Hepatocyte (in vitro differentiated cells): ENCODE data around the gene OR14I1. TPM values are rescaled to one million over a fixed set of nuclear protein-coding genes. Genes with fewer than 3 reads are reported as not detected.

Experiments used
- DNase-seq: peaks from one replicate; pipeline ENCODE4 v3.0.0-alpha.2; 2016; ENCODE audit warnings: low spot score
- H2AFZ ChIP-seq: fragments of 200-600 bp; sonication (generic); 2 replicates; pipeline ENCODE4 v1.6.0; 2016; ENCODE audit warnings: antibody characterized with exemption, mild to moderate bottlenecking
- H3K27ac ChIP-seq: fragments of 200-600 bp; sonication (generic); 2 replicates; pipeline ENCODE4 v1.5.1; 2016; ENCODE audit warnings: mild to moderate bottlenecking
- H3K27me3 ChIP-seq: fragments of 200-600 bp; sonication (generic); 2 replicates; pipeline ENCODE4 v1.6.1; 2016
- H3K36me3 ChIP-seq: fragments of 200-600 bp; sonication (generic); replicated peaks from 2 replicates; pipeline ENCODE4 v1.5.1; 2016; ENCODE audit warnings: low read depth; ENCODE audit not compliant: insufficient read depth
- H3K4me1 ChIP-seq: fragments of 200-600 bp; sonication (generic); 2 replicates; pipeline ENCODE4 v1.5.1; 2016; ENCODE audit warnings: mild to moderate bottlenecking, moderate library complexity; ENCODE audit not compliant: insufficient read depth
- H3K4me2 ChIP-seq: fragments of 200-600 bp; sonication (generic); 2 replicates; pipeline ENCODE4 v1.6.0; 2016
- H3K4me3 ChIP-seq: fragments of 200-600 bp; sonication (generic); 2 replicates; pipeline ENCODE4 v1.5.1; 2016; ENCODE audit warnings: mild to moderate bottlenecking
- H3K79me2 ChIP-seq: fragments of 200-600 bp; sonication (generic); 2 replicates; pipeline ENCODE4 v1.6.0; 2017; ENCODE audit warnings: mild to moderate bottlenecking
- H3K9me2 ChIP-seq: fragments of 200-600 bp; sonication (generic); replicated peaks from 2 replicates; pipeline ENCODE4 v1.6.0; 2017; ENCODE audit warnings: mild to moderate bottlenecking; ENCODE audit not compliant: insufficient read depth
- H3K9me3 ChIP-seq: fragments of 200-600 bp; sonication (generic); 2 replicates; pipeline ENCODE4 v1.5.1; 2016; ENCODE audit warnings: low read depth, mild to moderate bottlenecking
- H4K20me1 ChIP-seq: fragments of 200-600 bp; sonication (generic); 2 replicates; pipeline ENCODE4 v1.6.0; 2016; ENCODE audit warnings: mild to moderate bottlenecking; ENCODE audit not compliant: insufficient read depth, poor library complexity, severe bottlenecking
- EZH2 ChIP-seq: fragments of 200-600 bp; sonication (generic); IDR thresholded peaks from 2 replicates; pipeline ENCODE4 v1.6.1; 2016; ENCODE audit warnings: antibody characterized with exemption, mild to moderate bottlenecking, borderline replicate concordance
- EZH2phosphoT487 ChIP-seq: fragments of 200-600 bp; sonication (generic); IDR thresholded peaks from one replicate; pipeline ENCODE4 v1.6.1; 2018; ENCODE audit warnings: antibody characterized with exemption, mild to moderate bottlenecking, low read depth, moderate library complexity; ENCODE audit not compliant: unreplicated experiment, severe bottlenecking
- WGBS: methylation state at CpG from one replicate; pipeline ENCODE4 v1.1.6; 2016; ENCODE audit warnings: low lambda C conversion rate; ENCODE audit errors: missing lambda C conversion rate; 5-methylcytosine and 5-hydroxymethylcytosine counted together
- polyA plus RNA-seq: library from polyadenylated mRNA; unstranded; fragments of >200 nt; fragmentation: Nextera tagmentation; extraction: Ambion mirVana; gene quantifications from 2 replicates; pipeline ENCODE4 v1.2.1, GENCODE V29; 2016
- total RNA-seq: library from RNA; depleted of rRNA; stranded (reverse); fragments of >200 nt; gene quantifications from 2 replicates; pipeline ENCODE4 v1.2.3, GENCODE V29; 2014
- TF ChIP-seq, protein P1 (sequence below): fragments of 200-600 bp; sonication (generic); IDR thresholded peaks from 2 replicates; pipeline ENCODE4 v1.5.1; 2016; ENCODE audit warnings: antibody characterized with exemption, mild to moderate bottlenecking; ENCODE audit not compliant: poor library complexity

Gene OR14I1
- total and polyA plus RNA-seq, 2 experiments from 2014 or later = not detected

DNA sequence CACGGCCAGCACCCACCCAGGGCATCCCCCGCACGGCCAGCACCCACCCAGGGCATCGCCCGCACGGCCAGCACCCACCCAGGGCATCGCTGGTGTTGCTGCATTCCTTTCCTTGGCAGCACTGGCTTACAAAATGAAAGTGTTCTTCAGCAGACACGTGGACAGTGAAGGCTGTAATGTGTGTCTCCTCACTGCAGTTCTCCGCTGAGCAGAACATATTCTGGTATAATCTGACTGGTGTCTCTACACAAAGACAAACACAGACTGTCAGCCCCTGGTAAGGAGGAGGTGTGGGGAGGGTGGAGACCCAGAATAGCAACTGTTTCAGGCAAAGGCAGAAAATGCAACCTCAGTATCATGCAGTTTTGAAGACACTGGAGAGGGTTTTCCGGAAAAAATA, 45.6 kb upstream of the OR14I1 start:
- H4K20me1 ChIP-seq = no peaks in the 10 kb centered on the region
- 88% methylated on average over 7 of the region's 10 CpGs for WGBS
- no peaks in the 10 kb centered on the region for H3K9me2 ChIP-seq
- H3K4me2 ChIP-seq = no peak overlapping the region
- no peaks in the 10 kb centered on the region for H3K27me3 ChIP-seq
- no peaks in the 10 kb centered on the region for H3K36me3 ChIP-seq
- TF ChIP-seq EZH2 (no peak), EZH2phosphoT487 (no peak)
- TF ChIP-seq, protein P1, sequence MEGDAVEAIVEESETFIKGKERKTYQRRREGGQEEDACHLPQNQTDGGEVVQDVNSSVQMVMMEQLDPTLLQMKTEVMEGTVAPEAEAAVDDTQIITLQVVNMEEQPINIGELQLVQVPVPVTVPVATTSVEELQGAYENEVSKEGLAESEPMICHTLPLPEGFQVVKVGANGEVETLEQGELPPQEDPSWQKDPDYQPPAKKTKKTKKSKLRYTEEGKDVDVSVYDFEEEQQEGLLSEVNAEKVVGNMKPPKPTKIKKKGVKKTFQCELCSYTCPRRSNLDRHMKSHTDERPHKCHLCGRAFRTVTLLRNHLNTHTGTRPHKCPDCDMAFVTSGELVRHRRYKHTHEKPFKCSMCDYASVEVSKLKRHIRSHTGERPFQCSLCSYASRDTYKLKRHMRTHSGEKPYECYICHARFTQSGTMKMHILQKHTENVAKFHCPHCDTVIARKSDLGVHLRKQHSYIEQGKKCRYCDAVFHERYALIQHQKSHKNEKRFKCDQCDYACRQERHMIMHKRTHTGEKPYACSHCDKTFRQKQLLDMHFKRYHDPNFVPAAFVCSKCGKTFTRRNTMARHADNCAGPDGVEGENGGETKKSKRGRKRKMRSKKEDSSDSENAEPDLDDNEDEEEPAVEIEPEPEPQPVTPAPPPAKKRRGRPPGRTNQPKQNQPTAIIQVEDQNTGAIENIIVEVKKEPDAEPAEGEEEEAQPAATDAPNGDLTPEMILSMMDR = no peak
- H3K9me3 ChIP-seq = no peaks in the 10 kb centered on the region
- no peak overlapping the region for H3K4me3 ChIP-seq
- H2AFZ ChIP-seq = no peak overlapping the region
- H3K79me2 ChIP-seq = no peaks in the 10 kb centered on the region
- no peak for DNase-seq
- H3K27ac ChIP-seq = no peak overlapping the region
- no peaks in the 10 kb centered on the region for H3K4me1 ChIP-seq

DNA sequence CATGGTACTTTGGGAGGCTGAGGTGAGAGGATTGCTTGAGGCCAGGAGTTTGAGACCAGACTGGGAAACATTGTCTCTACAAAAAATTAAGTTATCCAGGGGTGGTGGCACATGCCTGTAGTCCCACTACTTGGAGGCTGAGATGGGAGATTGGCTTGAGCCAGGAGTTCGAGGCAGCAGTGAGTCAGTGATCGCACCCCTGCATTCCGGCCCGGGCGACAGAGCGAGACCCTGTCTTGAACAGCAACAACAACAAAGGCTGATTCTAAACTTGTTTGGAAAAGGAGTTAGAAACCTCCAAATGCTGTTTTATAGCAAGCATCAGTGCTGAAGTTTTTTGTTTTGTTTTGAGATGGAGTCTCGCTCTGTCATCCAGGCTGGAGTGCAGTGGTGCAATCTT, 38.3 kb upstream of the OR14I1 start:
- TF ChIP-seq EZH2phosphoT487 (no peak), EZH2 (no peak)
- TF ChIP-seq, protein P1 = no peak
- H3K79me2 ChIP-seq = no peaks in the 10 kb centered on the region
- H3K4me3 ChIP-seq = no peak overlapping the region
- H3K27me3 ChIP-seq = no peaks in the 10 kb centered on the region
- H4K20me1 ChIP-seq = no peaks in the 10 kb centered on the region
- no peak overlapping the region for H3K4me2 ChIP-seq
- H2AFZ ChIP-seq = no peak overlapping the region
- H3K9me2 ChIP-seq = no peaks in the 10 kb centered on the region
- H3K9me3 ChIP-seq = no peaks in the 10 kb centered on the region
- H3K4me1 ChIP-seq = no peaks in the 10 kb centered on the region
- no peak for DNase-seq
- no peak overlapping the region for H3K27ac ChIP-seq
- H3K36me3 ChIP-seq = no peaks in the 10 kb centered on the region
- WGBS = 82% methylated on average over 7 of the region's 7 CpGs

DNA sequence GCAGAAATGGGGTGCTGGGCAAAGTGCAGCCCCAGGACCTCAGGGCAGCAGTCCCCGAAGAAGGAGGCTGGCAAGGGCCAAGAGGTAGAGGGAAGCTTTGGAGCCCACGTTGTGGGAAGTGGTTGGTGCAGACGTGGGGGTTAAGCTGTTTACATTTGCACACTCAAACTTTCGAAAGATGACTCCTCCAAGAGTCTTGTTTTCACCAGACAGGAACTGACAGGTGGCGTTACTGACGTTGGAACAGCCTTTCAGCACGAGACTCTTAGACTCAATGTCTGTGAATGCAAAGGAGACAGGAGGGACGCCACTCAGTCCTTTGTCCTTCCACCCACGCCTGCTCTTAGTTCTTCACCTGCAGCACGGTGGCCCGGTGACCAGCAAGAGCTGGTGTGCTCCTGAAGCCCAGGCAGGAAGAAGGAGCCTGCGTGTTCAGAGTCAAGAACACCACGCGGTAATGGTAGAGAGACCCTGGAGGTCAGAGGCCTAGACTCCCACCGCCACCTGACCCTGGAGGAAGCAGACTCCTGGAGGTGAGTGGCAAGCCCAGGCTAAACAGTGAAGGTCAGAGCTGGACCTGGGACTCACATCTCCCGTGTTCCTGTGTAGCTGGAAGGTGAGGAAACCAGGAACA, 37.1 kb upstream of the OR14I1 start:
- no peaks in the 10 kb centered on the region for H3K79me2 ChIP-seq

More for the DNA sequence above, 37.1 kb upstream of the OR14I1 start:
- H3K4me2 ChIP-seq = no peak overlapping the region
- no peaks in the 10 kb centered on the region for H3K36me3 ChIP-seq
- H3K4me1 ChIP-seq = no peaks in the 10 kb centered on the region
- TF ChIP-seq EZH2 (no peak), EZH2phosphoT487 (no peak)
- TF ChIP-seq, protein P1 = no peak
- no peaks in the 10 kb centered on the region for H3K27me3 ChIP-seq
- H4K20me1 ChIP-seq = no peaks in the 10 kb centered on the region
- DNase-seq = no peak
- H3K4me3 ChIP-seq = no peak overlapping the region
- WGBS = 59% methylated on average over 16 of the region's 16 CpGs
- no peaks in the 10 kb centered on the region for H3K9me3 ChIP-seq
- no peak overlapping the region for H3K27ac ChIP-seq
- no peaks in the 10 kb centered on the region for H3K9me2 ChIP-seq
- H2AFZ ChIP-seq = no peak overlapping the region
